ENCODE results near the gene EPN2.

DNA sequence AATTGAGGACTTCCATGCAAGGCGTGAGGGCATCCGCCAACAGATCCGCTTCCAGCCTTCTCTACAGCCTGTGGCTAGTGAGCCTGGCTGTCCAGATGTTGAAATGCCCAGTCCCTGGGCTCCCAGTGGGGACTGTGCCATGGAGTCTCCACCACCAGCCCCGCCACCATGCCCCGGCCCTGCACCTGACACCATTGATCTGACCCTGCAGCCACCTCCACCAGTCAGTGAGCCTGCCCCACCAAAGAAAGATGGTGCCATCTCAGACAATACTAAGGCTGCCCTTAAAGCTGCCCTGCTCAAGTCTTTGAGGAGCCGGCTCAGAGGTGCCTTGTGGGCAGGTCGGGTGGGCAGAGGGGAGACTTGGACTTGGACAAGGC lies 144.2 kb downstream of the EPN2 start:
- TF ChIP-seq POLR2A (IDR thresholded peaks at IDR 0.05; ENCODE audit: low read depth): no peak
- TF ChIP-seq, protein P1, sequence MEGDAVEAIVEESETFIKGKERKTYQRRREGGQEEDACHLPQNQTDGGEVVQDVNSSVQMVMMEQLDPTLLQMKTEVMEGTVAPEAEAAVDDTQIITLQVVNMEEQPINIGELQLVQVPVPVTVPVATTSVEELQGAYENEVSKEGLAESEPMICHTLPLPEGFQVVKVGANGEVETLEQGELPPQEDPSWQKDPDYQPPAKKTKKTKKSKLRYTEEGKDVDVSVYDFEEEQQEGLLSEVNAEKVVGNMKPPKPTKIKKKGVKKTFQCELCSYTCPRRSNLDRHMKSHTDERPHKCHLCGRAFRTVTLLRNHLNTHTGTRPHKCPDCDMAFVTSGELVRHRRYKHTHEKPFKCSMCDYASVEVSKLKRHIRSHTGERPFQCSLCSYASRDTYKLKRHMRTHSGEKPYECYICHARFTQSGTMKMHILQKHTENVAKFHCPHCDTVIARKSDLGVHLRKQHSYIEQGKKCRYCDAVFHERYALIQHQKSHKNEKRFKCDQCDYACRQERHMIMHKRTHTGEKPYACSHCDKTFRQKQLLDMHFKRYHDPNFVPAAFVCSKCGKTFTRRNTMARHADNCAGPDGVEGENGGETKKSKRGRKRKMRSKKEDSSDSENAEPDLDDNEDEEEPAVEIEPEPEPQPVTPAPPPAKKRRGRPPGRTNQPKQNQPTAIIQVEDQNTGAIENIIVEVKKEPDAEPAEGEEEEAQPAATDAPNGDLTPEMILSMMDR (IDR thresholded peaks at IDR 0.05): no peak
- TF ChIP-seq POLR2AphosphoS5 (IDR thresholded peaks at IDR 0.05): no peak
- TF ChIP-seq EP300 (IDR thresholded peaks at IDR 0.05): no peak

Data from esophagus muscularis mucosa (tissue), 4 donors.